ENCODE data around the gene TRPM5.

Gene TRPM5

DNA sequence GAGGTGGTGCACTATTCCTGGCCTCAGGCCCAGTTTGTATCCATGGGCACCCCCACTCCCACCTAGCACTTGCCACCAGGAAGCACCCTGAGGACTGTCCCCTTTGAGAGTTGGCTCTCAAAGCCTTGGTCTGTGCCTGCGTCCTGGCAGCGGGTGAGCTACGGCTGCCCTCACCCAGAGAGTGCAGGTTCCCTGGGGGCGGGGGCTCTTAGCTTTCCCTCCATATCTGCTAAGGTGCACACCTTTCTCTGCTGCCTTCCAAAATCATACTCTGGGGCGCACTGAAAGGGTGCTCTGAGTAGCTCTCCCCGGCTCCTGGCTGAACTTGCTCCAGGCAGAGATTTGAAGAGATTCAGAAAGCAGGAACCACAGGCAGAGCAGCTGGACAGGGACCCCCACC is 7.6 kb upstream of the TRPM5 start:
- H3K4me3 ChIP-seq (ENCODE audit: insufficient read depth in 1 of 2, low read depth in 1 of 2, low read length in 2 of 2) = no peak overlapping the region
- no peak overlapping the region for H3K27ac ChIP-seq (ENCODE audit: low read length, poor library complexity, severe bottlenecking)
- H3K4me2 ChIP-seq (ENCODE audit: low read length, poor library complexity, severe bottlenecking) = no peak overlapping the region
- H3K9ac ChIP-seq (ENCODE audit: low read length) = no peak overlapping the region
- H2BK12ac ChIP-seq (ENCODE audit: low read length in 2 of 2) = no peak overlapping the region
- H4K8ac ChIP-seq (ENCODE audit: low read length) = no peak overlapping the region
- 77% methylated on average over 6 of the region's 6 CpGs for WGBS
- no peak overlapping the region for H2AK5ac ChIP-seq (ENCODE audit: low read length, severe bottlenecking)
- H3K4ac ChIP-seq (ENCODE audit: low read depth in 1 of 2, low read length in 2 of 2) = no peak overlapping the region
- no peak for DNase-seq
- H3K14ac ChIP-seq (ENCODE audit: low read length in 2 of 2) = no peak overlapping the region
- no peaks in the 10 kb centered on the region for H3K4me1 ChIP-seq (ENCODE audit: control insufficient read depth, insufficient read depth, low read depth, low read length)
- no peak overlapping the region for H2BK15ac ChIP-seq (ENCODE audit: low read depth, poor library complexity, severe bottlenecking)
- no peak overlapping the region for H3K23ac ChIP-seq (ENCODE audit: low read length in 2 of 2)
- no peaks in the 10 kb centered on the region for H3K79me1 ChIP-seq (replicated peaks; ENCODE audit: low read length, poor library complexity, severe bottlenecking)
- H2BK5ac ChIP-seq (ENCODE audit: low read depth, low read length, poor library complexity, severe bottlenecking) = no peak overlapping the region
- peaks cover 53 to 69% of the 10 kb centered on the region in 2 experiments for H3K27me3 ChIP-seq (ENCODE audit: control insufficient read depth in 1 of 2, insufficient read depth in 1 of 2, low read length in 2 of 2)
- no peak overlapping the region for H4K91ac ChIP-seq (ENCODE audit: low read length)
- no peak overlapping the region for H2AFZ ChIP-seq (ENCODE audit: low read depth, low read length)
- no peak overlapping the region for H2BK120ac ChIP-seq (ENCODE audit: low read depth, low read length)
- H3K9me3 ChIP-seq (ENCODE audit: control insufficient read depth, low read length) = peaks cover 3% of the 10 kb centered on the region
- no peaks in the 10 kb centered on the region for H3K36me3 ChIP-seq (ENCODE audit: control insufficient read depth in 1 of 2, insufficient read depth in 2 of 2, low read depth in 1 of 2, low read length in 2 of 2)
- H3K18ac ChIP-seq (ENCODE audit: low read depth in 1 of 2, low read length in 2 of 2) = no peak overlapping the region

GRCh38 chr11:2451336-2451735 is 7.0 kb upstream of the TRPM5 start:
- WGBS = 86% methylated on average over 15 of the region's 15 CpGs
- H3K4me3 ChIP-seq (ENCODE audit: insufficient read depth in 1 of 2, low read depth in 1 of 2, low read length in 2 of 2) = no peak overlapping the region
- H2BK15ac ChIP-seq (ENCODE audit: low read depth, poor library complexity, severe bottlenecking) = no peak overlapping the region
- no peaks in the 10 kb centered on the region for H3K36me3 ChIP-seq (ENCODE audit: control insufficient read depth in 1 of 2, insufficient read depth in 2 of 2, low read depth in 1 of 2, low read length in 2 of 2)
- no peak overlapping the region for H3K23ac ChIP-seq (ENCODE audit: low read length in 2 of 2)
- H3K27me3 ChIP-seq (ENCODE audit: control insufficient read depth in 1 of 2, insufficient read depth in 1 of 2, low read length in 2 of 2) = peaks cover 59 to 74% of the 10 kb centered on the region in 2 experiments
- H4K91ac ChIP-seq (ENCODE audit: low read length) = no peak overlapping the region
- H2AK5ac ChIP-seq (ENCODE audit: low read length, severe bottlenecking) = no peak overlapping the region
- no peak overlapping the region for H3K27ac ChIP-seq (ENCODE audit: low read length, poor library complexity, severe bottlenecking)
- H3K18ac ChIP-seq (ENCODE audit: low read depth in 1 of 2, low read length in 2 of 2) = no peak overlapping the region
- no peak overlapping the region for H3K9ac ChIP-seq (ENCODE audit: low read length)
- DNase-seq = no peak
- H3K9me3 ChIP-seq (ENCODE audit: control insufficient read depth, low read length) = peaks cover 3% of the 10 kb centered on the region
- no peak overlapping the region for H3K4ac ChIP-seq (ENCODE audit: low read depth in 1 of 2, low read length in 2 of 2)
- H3K79me1 ChIP-seq (replicated peaks; ENCODE audit: low read length, poor library complexity, severe bottlenecking) = no peaks in the 10 kb centered on the region
- H3K4me2 ChIP-seq (ENCODE audit: low read length, poor library complexity, severe bottlenecking) = no peak overlapping the region
- H2BK5ac ChIP-seq (ENCODE audit: low read depth, low read length, poor library complexity, severe bottlenecking) = no peak overlapping the region
- H2BK120ac ChIP-seq (ENCODE audit: low read depth, low read length) = no peak overlapping the region
- no peak overlapping the region for H2AFZ ChIP-seq (ENCODE audit: low read depth, low read length)
- no peaks in the 10 kb centered on the region for H3K4me1 ChIP-seq (ENCODE audit: control insufficient read depth, insufficient read depth, low read depth, low read length)
- H4K8ac ChIP-seq (ENCODE audit: low read length) = no peak overlapping the region
- H3K14ac ChIP-seq (ENCODE audit: low read length in 2 of 2) = no peak overlapping the region
- no peak overlapping the region for H2BK12ac ChIP-seq (ENCODE audit: low read length in 2 of 2)

GRCh38 chr11:2450321-2451041 is 6.2 kb upstream of the TRPM5 start:
- H3K4me3 ChIP-seq (ENCODE audit: insufficient read depth in 1 of 2, low read depth in 1 of 2, low read length in 2 of 2) = no peak overlapping the region
- H2AK5ac ChIP-seq (ENCODE audit: low read length, severe bottlenecking) = no peak overlapping the region
- H2BK12ac ChIP-seq (ENCODE audit: low read length in 2 of 2) = no peak overlapping the region
- H3K27me3 ChIP-seq (ENCODE audit: control insufficient read depth in 1 of 2, insufficient read depth in 1 of 2, low read length in 2 of 2) = peaks cover 67 to 83% of the 10 kb centered on the region in 2 experiments
- H2BK120ac ChIP-seq (ENCODE audit: low read depth, low read length) = no peak overlapping the region
- no peak overlapping the region for H3K4ac ChIP-seq (ENCODE audit: low read depth in 1 of 2, low read length in 2 of 2)
- no peak overlapping the region for H4K8ac ChIP-seq (ENCODE audit: low read length)
- H3K18ac ChIP-seq (ENCODE audit: low read depth in 1 of 2, low read length in 2 of 2) = no peak overlapping the region
- no peak overlapping the region for H3K27ac ChIP-seq (ENCODE audit: low read length, poor library complexity, severe bottlenecking)
- H2BK5ac ChIP-seq (ENCODE audit: low read depth, low read length, poor library complexity, severe bottlenecking) = no peak overlapping the region
- H3K79me1 ChIP-seq (replicated peaks; ENCODE audit: low read length, poor library complexity, severe bottlenecking) = no peaks in the 10 kb centered on the region
- no peak overlapping the region for H2AFZ ChIP-seq (ENCODE audit: low read depth, low read length)
- no peaks in the 10 kb centered on the region for H3K36me3 ChIP-seq (ENCODE audit: control insufficient read depth in 1 of 2, insufficient read depth in 2 of 2, low read depth in 1 of 2, low read length in 2 of 2)
- H3K23ac ChIP-seq (ENCODE audit: low read length in 2 of 2) = no peak overlapping the region
- no peaks in the 10 kb centered on the region for H3K9me3 ChIP-seq (ENCODE audit: control insufficient read depth, low read length)
- peak overlapping the region; percentile 60 for H2BK15ac ChIP-seq (ENCODE audit: low read depth, poor library complexity, severe bottlenecking)
- H3K4me1 ChIP-seq (ENCODE audit: control insufficient read depth, insufficient read depth, low read depth, low read length) = peaks cover 1% of the 10 kb centered on the region
- no peak overlapping the region for H3K9ac ChIP-seq (ENCODE audit: low read length)
- no peak overlapping the region for H3K4me2 ChIP-seq (ENCODE audit: low read length, poor library complexity, severe bottlenecking)
- H3K14ac ChIP-seq (ENCODE audit: low read length in 2 of 2) = no peak overlapping the region
- WGBS = 84% methylated on average over 19 of the region's 19 CpGs
- DNase-seq = no peak
- no peak overlapping the region for H4K91ac ChIP-seq (ENCODE audit: low read length)

GRCh38 chr11:2449548-2450320 is 5.4 kb upstream of the TRPM5 start:
- Histone ChIP-seq H3K18ac (ENCODE audit: low read depth in 1 of 2, low read length in 2 of 2) (no peak overlapping the region), H4K91ac (ENCODE audit: low read length) (no peak overlapping the region), H2BK12ac (ENCODE audit: low read length in 2 of 2) (no peak overlapping the region), H2BK120ac (ENCODE audit: low read depth, low read length) (no peak overlapping the region), H2AFZ (ENCODE audit: low read depth, low read length) (peak overlapping the region; percentile 11), H2BK15ac (ENCODE audit: low read depth, poor library complexity, severe bottlenecking) (no peak overlapping the region), H4K8ac (ENCODE audit: low read length) (no peak overlapping the region), H3K4me2 (ENCODE audit: low read length, poor library complexity, severe bottlenecking) (no peak overlapping the region), H3K4me1 (ENCODE audit: control insufficient read depth, insufficient read depth, low read depth, low read length) (peaks cover 7% of the 10 kb centered on the region), H3K27me3 (ENCODE audit: control insufficient read depth in 1 of 2, insufficient read depth in 1 of 2, low read length in 2 of 2) (peaks cover 70 to 85% of the 10 kb centered on the region in 2 experiments), H3K9me3 (ENCODE audit: control insufficient read depth, low read length) (no peaks in the 10 kb centered on the region), H3K4me3 (ENCODE audit: insufficient read depth in 1 of 2, low read depth in 1 of 2, low read length in 2 of 2) (no peak overlapping the region), H3K4ac (ENCODE audit: low read depth in 1 of 2, low read length in 2 of 2) (no peak overlapping the region), H3K14ac (ENCODE audit: low read length in 2 of 2) (no peak overlapping the region), H2BK5ac (ENCODE audit: low read depth, low read length, poor library complexity, severe bottlenecking) (no peak overlapping the region), H3K23ac (ENCODE audit: low read length in 2 of 2) (no peak overlapping the region), H3K36me3 (ENCODE audit: control insufficient read depth in 1 of 2, insufficient read depth in 2 of 2, low read depth in 1 of 2, low read length in 2 of 2) (no peaks in the 10 kb centered on the region), H3K27ac (ENCODE audit: low read length, poor library complexity, severe bottlenecking) (no peak overlapping the region), H3K79me1 (replicated peaks; ENCODE audit: low read length, poor library complexity, severe bottlenecking) (no peaks in the 10 kb centered on the region), H2AK5ac (ENCODE audit: low read length, severe bottlenecking) (no peak overlapping the region), H3K9ac (ENCODE audit: low read length) (no peak overlapping the region)
- DNase-seq = no peak
- 83% methylated on average over 26 of the region's 26 CpGs for WGBS
